Skeletal muscle tissue (tissue), 4 donors: ENCODE data around the gene BBX. TPM values are rescaled to one million over a fixed set of nuclear protein-coding genes. Genes with fewer than 3 reads are reported as not detected.

Experiments used
- H3K27ac ChIP-seq: one replicate; pipeline ENCODE4 v1.7.0; 2013; ENCODE audit warnings: mild to moderate bottlenecking, low read depth, low read length, inconsistent platforms
- H3K27me3 ChIP-seq, 3 donors: one replicate each; pipeline ENCODE4 v1.7.0; 2013; ENCODE audit warnings: low read length in 3 of 3; ENCODE audit not compliant: control insufficient read depth in 3 of 3, insufficient read depth in 3 of 3
- H3K36me3 ChIP-seq, 3 donors: one replicate each; pipeline ENCODE4 v1.7.0; 2013; ENCODE audit warnings: low read length in 3 of 3; ENCODE audit not compliant: control insufficient read depth in 3 of 3, insufficient read depth in 3 of 3
- H3K4me1 ChIP-seq, 3 donors: one replicate each; pipeline ENCODE4 v1.7.0; 2013; ENCODE audit warnings: low read length in 3 of 3, mild to moderate bottlenecking in 3 of 3; ENCODE audit not compliant: control insufficient read depth in 3 of 3, insufficient read depth in 3 of 3
- H3K4me3 ChIP-seq, 3 donors: one replicate each; pipeline ENCODE4 v1.7.0; 2013; ENCODE audit warnings: low read length in 3 of 3
- H3K9ac ChIP-seq, 3 donors: one replicate each; pipeline ENCODE4 v1.7.0; 2013; ENCODE audit warnings: low read length in 3 of 3, mild to moderate bottlenecking in 3 of 3, moderate library complexity in 2 of 3, low read depth in 1 of 3
- H3K9me3 ChIP-seq, 3 donors: one replicate each; pipeline ENCODE4 v1.7.0; 2013; ENCODE audit warnings: low read length in 3 of 3; ENCODE audit not compliant: control insufficient read depth in 3 of 3
- total RNA-seq: library from RNA; depleted of rRNA; stranded (reverse); fragments of >200 nt; gene quantifications from one replicate; pipeline ENCODE4 v1.2.3, GENCODE V29; 2014
- donor health status: Osteomylitis.

Gene BBX
- total RNA-seq, 1 donor from 2014 or later = 32.9 TPM

DNA sequence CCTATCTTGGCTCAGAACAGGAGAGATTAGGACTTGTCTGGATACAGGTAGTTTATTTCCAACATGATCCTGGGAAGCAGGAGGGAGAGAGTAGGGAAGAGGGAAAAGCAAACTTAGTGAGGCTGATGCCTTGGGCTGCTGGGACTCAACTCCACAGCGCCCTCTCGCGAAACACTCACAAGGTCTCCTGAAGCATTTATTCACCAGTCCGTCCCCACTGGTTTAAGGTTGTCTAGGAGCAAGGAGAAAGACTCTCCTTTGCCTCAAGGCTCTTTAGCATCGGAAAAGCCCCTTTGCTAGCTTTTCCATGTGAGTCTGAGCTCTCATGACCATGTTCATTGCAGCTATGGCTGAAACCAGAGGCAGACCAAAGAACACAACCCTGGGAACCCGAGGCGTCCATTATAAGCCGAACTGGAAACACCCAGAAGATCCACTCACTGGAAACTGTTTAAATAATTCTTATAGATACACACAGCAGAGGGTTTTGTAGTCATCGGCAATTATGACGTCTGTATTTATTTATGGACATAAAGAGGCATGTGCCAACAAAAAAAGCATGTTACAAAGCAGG lies 323.6 kb downstream of the BBX start:
- Histone ChIP-seq H3K36me3 (no peaks in the 10 kb centered on the region), H3K27me3 (no peaks in the 10 kb centered on the region), H3K9ac (no peak overlapping the region), H3K9me3 (no peaks in the 10 kb centered on the region), H3K4me1 (no peaks in the 10 kb centered on the region), H3K4me3 (no peak overlapping the region), H3K27ac (no peak overlapping the region)

DNA sequence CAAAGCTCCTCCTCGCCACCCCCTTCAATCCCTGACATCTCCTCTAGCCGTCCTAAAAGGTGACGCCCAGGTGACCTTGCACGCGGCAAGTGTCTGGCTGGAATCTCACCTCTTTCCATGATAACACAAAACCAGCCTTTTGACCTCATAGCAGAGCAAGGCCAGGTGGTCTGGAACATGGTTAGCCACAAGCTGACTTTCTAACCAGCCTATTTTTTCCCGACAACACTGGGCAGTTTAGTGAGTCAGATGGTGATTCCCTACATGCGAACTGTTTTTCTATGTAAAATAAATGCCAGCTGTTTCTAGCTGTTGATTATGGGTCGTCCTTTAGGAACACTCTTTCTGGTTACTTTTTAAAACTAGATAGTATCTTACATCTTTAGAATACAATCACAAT lies 325.0 kb downstream of the BBX start:
- H3K9ac ChIP-seq = no peak overlapping the region
- peaks cover 0 to 2% (median 0%) of the 10 kb centered on the region in 3 donors for H3K9me3 ChIP-seq
- no peak overlapping the region for H3K4me3 ChIP-seq
- no peaks in the 10 kb centered on the region for H3K27me3 ChIP-seq
- H3K4me1 ChIP-seq = no peaks in the 10 kb centered on the region
- no peaks in the 10 kb centered on the region for H3K36me3 ChIP-seq
- H3K27ac ChIP-seq = no peak overlapping the region

GRCh38 chr3:107848351-107848915 lies 325.7 kb downstream of the BBX start:
- Histone ChIP-seq H3K4me1 (no peaks in the 10 kb centered on the region), H3K36me3 (no peaks in the 10 kb centered on the region), H3K27ac (no peak overlapping the region), H3K27me3 (no peaks in the 10 kb centered on the region), H3K9ac (no peak overlapping the region), H3K4me3 (no peak overlapping the region), H3K9me3 (peaks cover 0 to 2% (median 0%) of the 10 kb centered on the region in 3 donors)

- Histone ChIP-seq H3K36me3 (no peaks in the 10 kb centered on the region), H3K4me3 (no peak overlapping the region), H3K9ac (no peak overlapping the region), H3K9me3 (peaks cover 0 to 2% (median 0%) of the 10 kb centered on the region in 3 donors), H3K4me1 (no peaks in the 10 kb centered on the region), H3K27me3 (no peaks in the 10 kb centered on the region), H3K27ac (no peak overlapping the region)
Measured at GRCh38 chr3:107850681-107851080, 327.9 kb downstream of the BBX start.

GRCh38 chr3:107853821-107854220 lies 331.1 kb downstream of the BBX start:
- Histone ChIP-seq H3K9me3 (peaks cover 0 to 2% (median 0%) of the 10 kb centered on the region in 3 donors), H3K36me3 (no peaks in the 10 kb centered on the region), H3K27ac (no peak overlapping the region), H3K9ac (no peak overlapping the region), H3K4me3 (no peak overlapping the region), H3K4me1 (no peaks in the 10 kb centered on the region), H3K27me3 (no peaks in the 10 kb centered on the region)

DNA sequence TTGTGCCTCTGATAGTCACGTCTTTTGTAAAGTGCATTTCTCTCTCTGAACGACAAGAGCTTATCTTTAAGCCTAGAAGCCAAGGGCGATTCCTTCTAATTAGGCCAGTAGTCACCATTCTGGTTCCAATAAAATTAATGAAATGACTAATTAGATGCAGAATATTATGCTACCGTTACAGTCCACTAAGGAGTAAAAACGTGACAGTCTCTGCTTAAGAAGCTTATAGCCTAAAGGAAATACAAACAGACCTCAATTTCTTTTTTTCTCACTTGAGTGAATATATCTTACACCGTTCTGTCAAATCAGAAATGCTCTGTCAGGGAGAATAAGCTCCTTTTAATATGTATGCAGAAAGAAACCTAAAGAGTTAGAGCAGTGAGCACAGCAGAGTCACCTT lies 332.0 kb downstream of the BBX start:
- Histone ChIP-seq H3K27me3 (no peaks in the 10 kb centered on the region), H3K9me3 (peaks cover 0 to 2% (median 0%) of the 10 kb centered on the region in 3 donors), H3K27ac (no peak overlapping the region), H3K36me3 (no peaks in the 10 kb centered on the region), H3K4me1 (no peaks in the 10 kb centered on the region), H3K9ac (no peak overlapping the region), H3K4me3 (no peak overlapping the region)

DNA sequence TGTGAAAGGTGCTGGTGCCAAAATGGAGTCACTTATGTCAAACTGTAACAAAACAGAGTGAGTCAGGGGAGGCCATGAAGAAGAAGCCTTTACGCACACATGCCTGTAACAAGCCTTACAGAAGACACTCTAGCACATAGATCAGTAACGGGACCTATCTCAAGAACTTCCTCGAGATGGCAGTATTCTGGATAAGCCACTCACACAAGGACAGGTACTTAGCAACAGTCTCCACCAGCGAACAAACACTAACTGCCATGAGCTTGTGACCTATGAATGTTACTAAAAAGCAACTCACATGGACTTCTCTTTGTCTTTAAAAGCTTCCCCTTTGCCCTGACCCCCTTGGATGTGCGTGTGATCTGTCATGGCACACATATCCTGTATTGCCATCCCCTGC lies 332.9 kb downstream of the BBX start:
- Histone ChIP-seq H3K9me3 (peaks cover 0 to 2% (median 0%) of the 10 kb centered on the region in 3 donors), H3K4me3 (no peak overlapping the region), H3K9ac (no peak overlapping the region), H3K27ac (no peak overlapping the region), H3K27me3 (no peaks in the 10 kb centered on the region), H3K36me3 (no peaks in the 10 kb centered on the region), H3K4me1 (no peaks in the 10 kb centered on the region)

- Histone ChIP-seq H3K36me3 (no peaks in the 10 kb centered on the region), H3K9ac (no peak overlapping the region), H3K4me1 (no peaks in the 10 kb centered on the region), H3K27me3 (no peaks in the 10 kb centered on the region), H3K27ac (no peak overlapping the region), H3K9me3 (no peaks in the 10 kb centered on the region), H3K4me3 (no peak overlapping the region)
Measured at GRCh38 chr3:107857854-107858253, 335.1 kb downstream of the BBX start.

DNA sequence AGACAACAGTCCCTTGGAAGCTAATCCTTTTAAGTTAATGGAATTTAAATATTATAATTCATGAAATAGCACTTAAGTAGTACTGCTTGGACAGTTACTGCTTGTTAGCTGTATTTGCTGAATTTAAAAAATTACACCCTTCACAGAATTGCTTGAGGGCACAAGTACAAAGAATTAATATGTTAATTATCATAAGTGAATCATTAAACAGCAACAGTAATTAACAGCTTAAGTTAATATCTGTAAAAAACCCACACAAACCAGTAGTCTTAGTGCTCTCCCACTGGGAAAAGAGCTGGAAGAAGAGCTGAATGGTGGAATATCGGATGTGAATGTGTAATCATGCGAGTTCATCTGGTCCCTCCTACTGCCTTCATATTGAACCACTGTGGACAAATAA lies 336.1 kb downstream of the BBX start:
- no peak overlapping the region for H3K9ac ChIP-seq
- no peaks in the 10 kb centered on the region for H3K36me3 ChIP-seq

More for the DNA sequence above, 336.1 kb downstream of the BBX start:
- no peaks in the 10 kb centered on the region for H3K4me1 ChIP-seq
- H3K27ac ChIP-seq = no peak overlapping the region
- H3K4me3 ChIP-seq = no peak overlapping the region
- H3K9me3 ChIP-seq = no peaks in the 10 kb centered on the region
- H3K27me3 ChIP-seq = no peaks in the 10 kb centered on the region
